HEK293 (cell line): ENCODE data around the gene ACTR6.

Experiments
- CTCF ChIA-PET: fragments of 350-600 bp; formaldehyde crosslinking; extraction: SDS; loops from one replicate; lab custom pipeline; 2021; ENCODE audit warnings: antibody characterized with exemption; lab: Yijun Ruan, JAX
- POLR2A ChIA-PET: fragments of 300-600 bp; formaldehyde crosslinking; extraction: SDS; loops from one replicate; lab custom pipeline; 2020; ENCODE audit warnings: antibody characterized with exemption, inconsistent platforms; lab: Yijun Ruan, JAX
- H3K27ac ChIP-seq: fragments of 200-500 bp; sonication (Bioruptor generic); 2 replicates; pipeline ENCODE4 v1.5.1; 2014; ENCODE audit warnings: low read depth, low read length, control low read depth, inconsistent platforms; ENCODE audit errors: extremely low read depth
- H3K36me3 ChIP-seq, 2 experiments: fragments of 200-500 bp in 1 of 2; sonication (Bioruptor generic) in 1 of 2; 1 replicate in 1 of 2; 2 replicates in 1 of 2; pipeline ENCODE4 v1.5.1; 2014 to 2017; ENCODE audit warnings: inconsistent platforms in 2 of 2, low read length in 2 of 2; ENCODE audit not compliant: control insufficient read depth in 2 of 2, insufficient read depth in 1 of 2
- H3K4me1 ChIP-seq: fragments of 200-500 bp; sonication (Bioruptor generic); 2 replicates; pipeline ENCODE4 v1.5.1; 2014; ENCODE audit warnings: mild to moderate bottlenecking, low read length, inconsistent platforms; ENCODE audit not compliant: control insufficient read depth, insufficient read depth
- H3K4me3 ChIP-seq: 2 replicates; pipeline ENCODE4 v1.5.1; 2011; ENCODE audit warnings: low read depth, mild to moderate bottlenecking, control low read depth, low read length, moderate library complexity
- H3K9me3 ChIP-seq: fragments of 200-500 bp; sonication (Bioruptor generic); 2 replicates; pipeline ENCODE4 v1.5.1; 2014; ENCODE audit warnings: low read depth, low read length, inconsistent platforms; ENCODE audit not compliant: control insufficient read depth, insufficient read depth
- BCL11A ChIP-seq: fragments of 450-650 bp; formaldehyde crosslinking; IDR thresholded peaks from 2 replicates; pipeline ENCODE4 v1.5.1; 2016; ENCODE audit warnings: low read depth, missing biosample characterization, missing genetic modification characterization
- HOXA7 ChIP-seq: sonication (generic); formaldehyde crosslinking; IDR thresholded peaks from 2 replicates; pipeline ENCODE4 v1.8.1; 2022; ENCODE audit warnings: missing genetic modification reagents, borderline replicate concordance
- PRDM1 ChIP-seq: fragments of 450-650 bp; formaldehyde crosslinking; IDR thresholded peaks from 2 replicates; pipeline ENCODE4; 2016; ENCODE audit warnings: missing biosample characterization, missing genetic modification characterization
- ZBTB17 ChIP-seq: fragments of 450-650 bp; formaldehyde crosslinking; IDR thresholded peaks from 2 replicates; pipeline ENCODE4 v1.5.1; 2016; ENCODE audit warnings: missing biosample characterization, missing genetic modification characterization
- ZNF280D ChIP-seq: fragments of 450-650 bp; formaldehyde crosslinking; IDR thresholded peaks from 2 replicates; pipeline ENCODE4 v1.5.1; 2016; ENCODE audit warnings: missing biosample characterization, missing genetic modification characterization
- ZNF311 ChIP-seq: fragments of 450-650 bp; formaldehyde crosslinking; IDR thresholded peaks from 2 replicates; pipeline ENCODE4 v1.5.1; 2017; ENCODE audit warnings: missing biosample characterization, missing genetic modification characterization, borderline replicate concordance
- ZNF366 ChIP-seq: fragments of 450-650 bp; formaldehyde crosslinking; conservative IDR thresholded peaks from 2 replicates; pipeline ENCODE4 v1.5.1; 2016; ENCODE audit warnings: missing biosample characterization, missing genetic modification characterization
- ZNF37A ChIP-seq: fragments of 450-650 bp; IDR thresholded peaks from 2 replicates; pipeline ENCODE4 v1.5.1; 2018; ENCODE audit warnings: missing biosample characterization, missing genetic modification characterization
- ZNF501 ChIP-seq: fragments of 450-650 bp; formaldehyde crosslinking; IDR thresholded peaks from 2 replicates; pipeline ENCODE4 v1.5.1; 2016; ENCODE audit warnings: missing biosample characterization, missing genetic modification characterization
- ZNF560 ChIP-seq: fragments of 450-650 bp; formaldehyde crosslinking; IDR thresholded peaks from 2 replicates; pipeline ENCODE4 v1.5.1; 2017; ENCODE audit warnings: missing biosample characterization, missing genetic modification characterization, borderline replicate concordance
- ZNF571 ChIP-seq: fragments of 450-650 bp; formaldehyde crosslinking; IDR thresholded peaks from 2 replicates; pipeline ENCODE4 v1.5.0; 2017; ENCODE audit warnings: missing biosample characterization, missing genetic modification characterization
- ZNF600 ChIP-seq: fragments of 450-650 bp; formaldehyde crosslinking; IDR thresholded peaks from 2 replicates; pipeline ENCODE4 v1.5.1; 2016; ENCODE audit warnings: missing biosample characterization, missing genetic modification characterization

The ACTR6 gene

GRCh38 chr12:100268835-100269564 is 68.4 kb downstream of the ACTR6 start:
- H3K4me3 ChIP-seq: peak overlapping the region; percentile 68
- no peak overlapping the region for H3K27ac ChIP-seq
- peaks cover 6% of the 10 kb centered on the region for H3K4me1 ChIP-seq
- H3K36me3 ChIP-seq: no peaks in the 10 kb centered on the region
- POLR2A ChIA-PET: interaction anchor here (1.2 to 2.6 kb wide), 2 partner anchors 10 to 69 kb away, joined by 5 to 11 read pairs; partner anchors contain the start of gene ACTR6
- H3K9me3 ChIP-seq: no peaks in the 10 kb centered on the region
- TF ChIP-seq ZNF280D (tag by site-specific recombination) (no peak), ZNF501 (tag by site-specific recombination) (no peak), ZNF366 (tag by site-specific recombination) (no peak), ZBTB17 (tag by site-specific recombination) (peak; percentile 27; the same call in 1 of the 2 replicates), ZNF600 (tag by site-specific recombination) (peak; percentile 67), HOXA7 (CRISPR knock-in tag) (no peak), ZNF37A (tag by site-specific recombination) (no peak), PRDM1 (tag by site-specific recombination) (peak; percentile 84)
- CTCF ChIA-PET: interaction anchor here (0.6 to 0.7 kb wide), 2 partner anchors 15 to 1616 kb away, joined by 3 read pairs; no protein-coding TSS in a partner anchor

GRCh38 chr12:100273782-100274181 is 73.2 kb downstream of the ACTR6 start:
- Histone ChIP-seq H3K4me3 (no peak overlapping the region), H3K4me1 (peaks cover 6% of the 10 kb centered on the region), H3K36me3 (peaks cover 0 to 5% of the 10 kb centered on the region in 2 experiments; a peak in 1 of 3 replicates), H3K27ac (no peak overlapping the region)
- POLR2A ChIA-PET: no interaction called here
- CTCF ChIA-PET: no interaction called here
- no peak for TF ChIP-seq ZNF560
- no peak for TF ChIP-seq ZNF311
- TF ChIP-seq BCL11A (tag by site-specific recombination): no peak
- no peak for TF ChIP-seq ZNF571 (tag by site-specific recombination)
- TF ChIP-seq, all 188 proteins: peak for 0
- no peaks in the 10 kb centered on the region for H3K9me3 ChIP-seq
